H1 (cell line): Measurements from ENCODE around the gene BEAN1. TPM values are rescaled to one million over a fixed set of nuclear protein-coding genes. Genes with fewer than 3 reads are reported as not detected.
A peak's percentile ranks its signal among the peaks of the same experiment; 100 is the strongest.

Source experiments
- CTCF ChIA-PET: fragments of 300-600 bp; sonication (Branson Sonifier 250); formaldehyde crosslinking; loops from one replicate; lab custom pipeline; 2021; ENCODE audit not compliant: partially characterized antibody; lab: Charles Lee
- POLR2A ChIA-PET: fragments of 300-600 bp; sonication (Branson Sonifier 250); formaldehyde crosslinking; loops from one replicate; lab custom pipeline; 2021; ENCODE audit warnings: inconsistent platforms; ENCODE audit not compliant: partially characterized antibody; lab: Charles Lee
- DNase-seq, 2 experiments: peaks; one replicate each; pipeline versions ENCODE4 v3.0.0 to v3.0.0-alpha.2; 2010 to 2022; ENCODE audit warnings: low spot score in 2 of 2, low read depth in 1 of 2, mixed read lengths in 1 of 2
- FAIRE-seq: peaks from 2 replicates; lab custom pipeline; 2011; peaks lifted over from hg19 to GRCh38; lab: Jason Lieb, UNC
- H2AFZ ChIP-seq: 2 replicates; pipeline ENCODE4 v1.8.1; 2012; ENCODE audit warnings: low read length, inconsistent platforms
- H2AK5ac ChIP-seq: 2 replicates; pipeline ENCODE4 v1.6.1; 2013; ENCODE audit warnings: low read depth, low read length
- H2BK120ac ChIP-seq: replicated peaks from 2 replicates; pipeline ENCODE3; 2013; ENCODE audit warnings: low read depth, low read length, inconsistent platforms
- H2BK12ac ChIP-seq: 2 replicates; pipeline ENCODE4 v1.6.1; 2013; ENCODE audit warnings: low read depth, low read length
- H2BK15ac ChIP-seq: 2 replicates; pipeline ENCODE4 v1.6.1; 2013; ENCODE audit warnings: low read length
- H2BK20ac ChIP-seq: 2 replicates; pipeline ENCODE4 v1.6.1; 2013; ENCODE audit warnings: low read length
- H2BK5ac ChIP-seq: 2 replicates; pipeline ENCODE4 v1.6.1; 2013; ENCODE audit warnings: low read depth, low read length
- H3K14ac ChIP-seq: 2 replicates; pipeline ENCODE4 v1.6.1; 2013; ENCODE audit warnings: inconsistent platforms; ENCODE audit not compliant: insufficient read length
- H3K18ac ChIP-seq: 2 replicates; pipeline ENCODE4 v1.6.1; 2013; ENCODE audit warnings: low read length; ENCODE audit errors: extremely low read depth
- H3K23ac ChIP-seq: 2 replicates; pipeline ENCODE4 v1.6.1; 2013; ENCODE audit warnings: inconsistent platforms; ENCODE audit not compliant: insufficient read length
- H3K23me2 ChIP-seq: 2 replicates; pipeline ENCODE4 v1.6.1; 2013; ENCODE audit warnings: low read depth, low read length
- H3K27ac ChIP-seq: 2 replicates; pipeline ENCODE4 v1.6.1; 2011; ENCODE audit warnings: low read depth, low read length, inconsistent platforms
- H3K27me3 ChIP-seq, 4 experiments: replicated peaks in 1 of 4; 1 replicate in 1 of 4; 2 replicates in 3 of 4; pipeline versions ENCODE4 v1.6.1 to v1.8.1; 2011 to 2013; ENCODE audit warnings: low read length in 3 of 4, mild to moderate bottlenecking in 3 of 4, inconsistent platforms in 2 of 4, mixed read lengths in 2 of 4, moderate library complexity in 1 of 4; ENCODE audit not compliant: control insufficient read depth in 3 of 4, insufficient read depth in 3 of 4; ENCODE audit errors: extremely low read depth in 1 of 4
- H3K36me3 ChIP-seq, 4 experiments: 2 replicates each; pipeline versions ENCODE4 v1.6.1 to v1.8.1; 2011 to 2013; ENCODE audit warnings: mild to moderate bottlenecking in 4 of 4, low read length in 3 of 4, moderate library complexity in 2 of 4, control low read depth in 1 of 4, inconsistent platforms in 1 of 4; ENCODE audit not compliant: insufficient read depth in 4 of 4, control insufficient read depth in 2 of 4
- H3K4ac ChIP-seq: replicated peaks from 2 replicates; pipeline ENCODE3; 2013; ENCODE audit warnings: low read length, low read depth, mixed read lengths, inconsistent platforms; ENCODE audit not compliant: insufficient read length
- H3K4me1 ChIP-seq, 4 experiments: replicated peaks in 1 of 4; 1 replicate in 1 of 4; 2 replicates in 3 of 4; pipeline versions ENCODE4 v1.6.1 to v1.8.1; 2011 to 2013; ENCODE audit warnings: low read length in 3 of 4, inconsistent platforms in 2 of 4, mixed read lengths in 1 of 4; ENCODE audit not compliant: insufficient read depth in 4 of 4, control insufficient read depth in 3 of 4
- H3K4me2 ChIP-seq, 2 experiments: 2 replicates each; pipeline versions ENCODE4 v1.6.1 to v1.8.1; 2011 to 2013; ENCODE audit warnings: low read depth in 2 of 2, low read length in 2 of 2, control low read depth in 1 of 2, inconsistent platforms in 1 of 2, mild to moderate bottlenecking in 1 of 2; ENCODE audit not compliant: insufficient read depth in 1 of 2
- H3K4me3 ChIP-seq, 4 experiments: fragments of 200-600, 300-600 bp in 1 of 4; sonication (generic), shearing (Covaris generic), sonication (Bioruptor Twin) in 1 of 4; 2 replicates each; pipeline versions ENCODE4 v1.5.1 to v1.8.1; 2011 to 2016; ENCODE audit warnings: low read length in 4 of 4, low read depth in 3 of 4, control low read depth in 2 of 4, inconsistent platforms in 2 of 4, mild to moderate bottlenecking in 2 of 4, mixed read lengths in 1 of 4, moderate library complexity in 1 of 4; ENCODE audit not compliant: insufficient read depth in 2 of 4; ENCODE audit errors: extremely low read depth in 1 of 4
- H3K56ac ChIP-seq: replicated peaks from 2 replicates; pipeline ENCODE3; 2013; ENCODE audit warnings: low read depth, mild to moderate bottlenecking, mixed read lengths, low read length, inconsistent platforms; ENCODE audit not compliant: insufficient read length
- H3K79me1 ChIP-seq: 2 replicates; pipeline ENCODE4 v1.6.1; 2013; ENCODE audit warnings: low read depth, low read length, control low read depth
- H3K79me2 ChIP-seq, 2 experiments: 2 replicates each; pipeline versions ENCODE4 v1.6.1 to v1.8.1; 2012 to 2013; ENCODE audit warnings: low read length in 2 of 2, mild to moderate bottlenecking in 2 of 2, inconsistent platforms in 1 of 2; ENCODE audit not compliant: insufficient read depth in 2 of 2, control insufficient read depth in 1 of 2
- H3K9ac ChIP-seq, 4 experiments: replicated peaks in 1 of 4; 1 replicate in 1 of 4; 2 replicates in 3 of 4; pipeline versions ENCODE4 v1.6.1 to v1.8.1; 2011 to 2013; ENCODE audit warnings: low read depth in 3 of 4, low read length in 3 of 4, control low read depth in 2 of 4, mild to moderate bottlenecking in 2 of 4, moderate library complexity in 2 of 4, inconsistent platforms in 1 of 4; ENCODE audit errors: extremely low read depth in 1 of 4
- H3K9me3 ChIP-seq, 2 experiments: 2 replicates each; pipeline versions ENCODE4 v1.6.1 to v1.8.1; 2012 to 2013; ENCODE audit warnings: mild to moderate bottlenecking in 2 of 2, moderate library complexity in 2 of 2, control low read depth in 1 of 2, inconsistent platforms in 1 of 2, low read depth in 1 of 2, low read length in 1 of 2, mixed read lengths in 1 of 2; ENCODE audit not compliant: insufficient read depth in 2 of 2
- H4K20me1 ChIP-seq, 2 experiments: replicated peaks in 1 of 2; 2 replicates each; pipeline versions ENCODE3 to v1.8.1; 2011 to 2013; ENCODE audit warnings: inconsistent platforms in 2 of 2, low read length in 2 of 2, mild to moderate bottlenecking in 1 of 2; ENCODE audit not compliant: insufficient read depth in 2 of 2, control insufficient read depth in 1 of 2
- H4K5ac ChIP-seq: 2 replicates; pipeline ENCODE4 v1.6.1; 2013; ENCODE audit warnings: low read length, low read depth, mixed read lengths, inconsistent platforms; ENCODE audit not compliant: insufficient read length
- H4K8ac ChIP-seq: 2 replicates; pipeline ENCODE4 v1.8.0; 2013; ENCODE audit warnings: mild to moderate bottlenecking, moderate library complexity, low read length, inconsistent platforms; ENCODE audit not compliant: insufficient read depth; ENCODE audit errors: extremely low read depth
- H4K91ac ChIP-seq: replicated peaks from 2 replicates; pipeline ENCODE3; 2013; ENCODE audit warnings: low read length, mixed read lengths, inconsistent platforms; ENCODE audit not compliant: insufficient read length
- WGBS, 2 experiments: shearing (Covaris generic) in 1 of 2; methylation state at CpG; one replicate each; pipeline versions ENCODE4 v1.1.6 to v1.1.7; 2013 to 2015; ENCODE audit warnings: low lambda C conversion rate in 2 of 2, mixed read lengths in 2 of 2, inconsistent platforms in 1 of 2, low coverage in 1 of 2, missing lambda C conversion rate in 1 of 2; ENCODE audit not compliant: insufficient replicate concordance in 2 of 2, insufficient coverage in 1 of 2, insufficient read length in 1 of 2; ENCODE audit errors: extremely low coverage in 1 of 2, missing lambda C conversion rate in 1 of 2; 5-methylcytosine and 5-hydroxymethylcytosine counted together
- polyA plus RNA-seq, 7 experiments: library from polyadenylated mRNA; depleted of rRNA in 3 of 7; stranded (reverse) in 5 of 7; unstranded in 2 of 7; fragments of >200 nt in 5 of 7; fragments of 200-250 nt in 2 of 7; gene quantifications; 1 replicate in 5 of 7; 2 replicates in 1 of 7; 4 replicates in 1 of 7; pipeline versions ENCODE4 v1.2.1 to v1.2.3, GENCODE V29; 2011 to 2013; ENCODE audit warnings: missing spikeins in 2 of 7, mixed read lengths in 2 of 7
- total RNA-seq: library from RNA; stranded (reverse); fragmentation: NEBNext Ultra II Directional; extraction: Animal tissue kit (Norgen Biotek cat#: 25700); gene quantifications from 2 replicates; pipeline ENCODE4 v1.2.1, GENCODE V29; 2021

BEAN1 gene
- total and polyA plus RNA-seq, 2 of the 8 experiments (the other 6 are each of a cell fraction or from before 2014, with no cell fraction given) = 0.08 TPM; not detected in 1

- H3K18ac ChIP-seq = no peak overlapping the region
- no peaks in the 10 kb centered on the region for H3K9me3 ChIP-seq
- no peak overlapping the region for H2BK5ac ChIP-seq
- H3K36me3 ChIP-seq = no peaks in the 10 kb centered on the region
- H3K9ac ChIP-seq = no peak overlapping the region; a peak in 2 of 7 replicates
- H2AFZ ChIP-seq = 0 out of 2 replicates have a peak overlapping the region, but pooled peaks have one; percentile 44
- H4K91ac ChIP-seq = no peak overlapping the region
- H3K4ac ChIP-seq = no peak overlapping the region
- DNase-seq (no peak), FAIRE-seq (no peak)
- H3K23ac ChIP-seq = no peak overlapping the region
- no peak overlapping the region for H3K14ac ChIP-seq
- ChIA-PET POLR2A (no interaction called here), CTCF (interaction anchor here (0.6 to 1.2 kb wide), 3 partner anchors 35 to 54 kb away, joined by 3 to 4 read pairs (median 4); no protein-coding TSS in a partner anchor)
- no peaks in the 10 kb centered on the region for H3K27me3 ChIP-seq
- no peaks in the 10 kb centered on the region for H3K79me2 ChIP-seq
- H3K23me2 ChIP-seq = peaks cover 10% of the 10 kb centered on the region; the same call in 1 of the 2 replicates
- peaks cover 0 to 3% of the 10 kb centered on the region in 2 experiments for H4K20me1 ChIP-seq
- H3K56ac ChIP-seq = no peak overlapping the region
- H2BK20ac ChIP-seq = no peak overlapping the region
- WGBS, 2 experiments = 91% methylated on average over 18 of the region's 18 CpGs; no CpG with 5 or more reads in 1 of the 2 experiments
- no peak overlapping the region for H3K27ac ChIP-seq
- H3K4me3 ChIP-seq = no peak overlapping the region
- no peak overlapping the region for H2AK5ac ChIP-seq
- no peak overlapping the region for H2BK15ac ChIP-seq
- H4K8ac ChIP-seq = no peak overlapping the region
- H3K4me2 ChIP-seq = no peak overlapping the region
- H3K79me1 ChIP-seq = no peaks in the 10 kb centered on the region
- no peak overlapping the region for H4K5ac ChIP-seq
- no peak overlapping the region for H2BK120ac ChIP-seq
- H2BK12ac ChIP-seq = peak overlapping the region; percentile 27; the same call in 1 of the 2 replicates
- peaks cover 0 to 4% (median 3%) of the 10 kb centered on the region in 4 experiments; a peak in 3 of 7 replicates for H3K4me1 ChIP-seq
Observed at GRCh38 chr16:66378741-66379570, 48.1 kb upstream of the BEAN1 start.
